ENCODE measurements around the gene SLCO4A1.

SLCO4A1 gene

GRCh38 chr20:62653951-62654685 is 11.8 kb downstream of the SLCO4A1 start:
- no peak for DNase-seq

- no peak for DNase-seq
Observed at GRCh38 chr20:62655282-62656196, 13.2 kb downstream of the SLCO4A1 start.

GRCh38 chr20:62656197-62656918 is 14.1 kb downstream of the SLCO4A1 start:
- no peak for DNase-seq

- no peak for DNase-seq
Observed at GRCh38 chr20:62656919-62657588, 14.8 kb downstream of the SLCO4A1 start.

GRCh38 chr20:62657589-62657942 is 15.3 kb downstream of the SLCO4A1 start:
- DNase-seq: no peak

GRCh38 chr20:62657956-62658355 is 15.7 kb downstream of the SLCO4A1 start:
- no peak for DNase-seq

- DNase-seq: no peak
Observed at GRCh38 chr20:62658593-62659178, 16.4 kb downstream of the SLCO4A1 start.

- no peak for DNase-seq
Observed at GRCh38 chr20:62659488-62660239, 17.4 kb downstream of the SLCO4A1 start.

GRCh38 chr20:62660240-62660615 is 17.9 kb downstream of the SLCO4A1 start:
- no peak for DNase-seq

- DNase-seq: no peak
Observed at GRCh38 chr20:62660768-62661167, 18.5 kb downstream of the SLCO4A1 start.

- no peak for DNase-seq
Observed at GRCh38 chr20:62661647-62662046, 19.3 kb downstream of the SLCO4A1 start.

GRCh38 chr20:62662422-62662821 is 20.1 kb downstream of the SLCO4A1 start:
- peak; percentile 45 for DNase-seq

- DNase-seq: no peak
Observed at GRCh38 chr20:62663145-62664018, 21.1 kb downstream of the SLCO4A1 start.

- DNase-seq: no peak
Observed at GRCh38 chr20:62664019-62664971, 22.0 kb downstream of the SLCO4A1 start.

GRCh38 chr20:62665153-62665754 is 23.0 kb downstream of the SLCO4A1 start:
- DNase-seq: no peak

GRCh38 chr20:62665826-62666735 is 23.8 kb downstream of the SLCO4A1 start:
- DNase-seq: no peak

- DNase-seq: no peak
Observed at GRCh38 chr20:62666736-62667529, 24.6 kb downstream of the SLCO4A1 start.
